Immature natural killer cell (primary cell): ENCODE data around the gene CDH4. TPM values are rescaled to one million over a fixed set of nuclear protein-coding genes. Genes with fewer than 3 reads are reported as not detected.
"Not testable (repeated sequence)": the region's sequence is repeated elsewhere in the genome, so short reads cannot be mapped to it uniquely, and the experiment has no call there.

Experiments used
- DNase-seq, 3 donors: peaks; one replicate each; pipeline ENCODE4 v3.0.0; 2022; ENCODE audit warnings: mixed read lengths in 1 of 3
- H3K27ac Mint-ChIP-seq, 6 donors: one replicate each; pipeline ENCODE4 v1.8.0; 2020; ENCODE audit warnings: mixed read lengths in 6 of 6, mild to moderate bottlenecking in 5 of 6, inconsistent platforms in 4 of 6, moderate library complexity in 3 of 6
- H3K27me3 Mint-ChIP-seq, 3 donors: one replicate each; pipeline ENCODE4 v1.8.0; 2020 to 2021; ENCODE audit warnings: low read depth in 3 of 3, mild to moderate bottlenecking in 3 of 3, mixed read lengths in 3 of 3, moderate library complexity in 3 of 3, inconsistent platforms in 1 of 3
- H3K36me3 Mint-ChIP-seq, 3 donors: one replicate each; pipeline ENCODE4 v1.8.0; 2020; ENCODE audit warnings: mixed read lengths in 3 of 3, inconsistent platforms in 2 of 3, mild to moderate bottlenecking in 2 of 3
- H3K4me1 Mint-ChIP-seq, 2 donors: one replicate each; pipeline ENCODE4 v1.8.0; 2020; ENCODE audit warnings: inconsistent platforms in 2 of 2, mild to moderate bottlenecking in 2 of 2, mixed read lengths in 2 of 2, moderate library complexity in 1 of 2
- H3K4me3 Mint-ChIP-seq, 5 donors: one replicate each; pipeline ENCODE4 v1.8.0; 2020; ENCODE audit warnings: mild to moderate bottlenecking in 5 of 5, mixed read lengths in 5 of 5, inconsistent platforms in 3 of 5, moderate library complexity in 3 of 5
- H3K9me3 Mint-ChIP-seq, 6 donors: one replicate each; pipeline ENCODE4 v1.8.0; 2020; ENCODE audit warnings: mild to moderate bottlenecking in 6 of 6, mixed read lengths in 6 of 6, inconsistent platforms in 4 of 6, moderate library complexity in 3 of 6
- polyA plus RNA-seq, 3 donors: library from polyadenylated mRNA; unstranded; fragments of 300-500 nt; fragmentation: Illumina TruSeq; gene quantifications; one replicate each; pipeline ENCODE4 v1.2.3, GENCODE V29; 2021

Gene CDH4
- polyA plus RNA-seq, 3 donors from 2014 or later: not detected

- no peak for DNase-seq
- Mint-ChIP-seq H3K36me3 (peaks cover 30 to 42% (median 39%) of the 10 kb centered on the region in 3 donors), H3K9me3 (peaks cover 7 to 19% (median 12%) of the 10 kb centered on the region in 6 donors), H3K27me3 (peaks cover 23 to 32% (median 29%) of the 10 kb centered on the region in 3 donors), H3K27ac (peak overlapping the region in 4 of 6 donors; percentile 13 to 67 (median 42)), H3K4me3 (peak overlapping the region in 1 of 5 donors; percentile 51), H3K4me1 (peaks cover 63 to 76% of the 10 kb centered on the region in 2 donors)
Measured at GRCh38 chr20:61983965-61984364, 731.9 kb downstream of the CDH4 start.

DNA sequence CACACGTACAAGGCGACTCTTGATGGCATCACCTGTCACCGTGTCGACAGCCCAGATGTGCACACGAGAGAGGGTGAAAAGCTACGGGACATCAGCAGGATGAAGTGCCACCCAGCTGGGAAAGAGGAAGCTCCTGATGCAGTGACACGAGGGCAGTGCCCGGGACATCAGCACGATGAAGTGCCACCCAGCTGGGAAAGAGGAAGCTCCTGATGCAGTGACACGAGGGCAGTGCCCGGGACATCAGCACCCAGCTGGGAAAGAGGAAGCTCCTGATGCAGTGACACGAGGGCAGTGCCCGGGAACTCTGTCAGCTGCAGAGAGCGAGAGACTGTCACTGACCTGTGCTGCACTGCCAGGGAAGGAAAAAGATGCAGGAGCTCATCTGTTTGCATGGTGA is 732.4 kb downstream of the CDH4 start:
- peak overlapping the region in 2 of 6 donors; percentile 45 to 56 for H3K27ac Mint-ChIP-seq
- peaks cover 30 to 42% (median 39%) of the 10 kb centered on the region in 3 donors for H3K36me3 Mint-ChIP-seq
- not testable (repeated sequence) for H3K4me3 Mint-ChIP-seq, DNase-seq
- H3K9me3 Mint-ChIP-seq: peaks cover 7 to 19% (median 12%) of the 10 kb centered on the region in 6 donors
- peaks cover 66 to 80% of the 10 kb centered on the region in 2 donors for H3K4me1 Mint-ChIP-seq
- peaks cover 23 to 32% (median 29%) of the 10 kb centered on the region in 3 donors for H3K27me3 Mint-ChIP-seq

GRCh38 chr20:61985096-61985495 is 733.0 kb downstream of the CDH4 start:
- no peak overlapping the region for H3K27ac Mint-ChIP-seq
- H3K36me3 Mint-ChIP-seq: peaks cover 32 to 47% (median 42%) of the 10 kb centered on the region in 3 donors

GRCh38 chr20:61986762-61987321 is 734.8 kb downstream of the CDH4 start:
- Mint-ChIP-seq H3K4me3 (peak overlapping the region in 1 of 5 donors; percentile 30), H3K27me3 (peaks cover 24 to 30% (median 26%) of the 10 kb centered on the region in 3 donors), H3K27ac (no peak overlapping the region), H3K36me3 (peaks cover 44 to 58% (median 51%) of the 10 kb centered on the region in 3 donors), H3K9me3 (peaks cover 9 to 26% (median 16%) of the 10 kb centered on the region in 6 donors), H3K4me1 (peaks cover 74 to 89% of the 10 kb centered on the region in 2 donors)
- DNase-seq: no peak

More at GRCh38 chr20:61985096-61985495, 733.0 kb downstream of the CDH4 start:
- peaks cover 11 to 21% (median 14%) of the 10 kb centered on the region in 6 donors for H3K9me3 Mint-ChIP-seq
- peaks cover 28 to 33% (median 33%) of the 10 kb centered on the region in 3 donors for H3K27me3 Mint-ChIP-seq
- DNase-seq: no peak
- H3K4me1 Mint-ChIP-seq: peaks cover 72 to 87% of the 10 kb centered on the region in 2 donors
- H3K4me3 Mint-ChIP-seq: no peak overlapping the region

GRCh38 chr20:61988665-61989064 is 736.6 kb downstream of the CDH4 start:
- H3K27ac Mint-ChIP-seq: peak overlapping the region in 5 of 6 donors; percentile 61 to 95 (median 80)
- H3K27me3 Mint-ChIP-seq: peaks cover 12 to 17% (median 13%) of the 10 kb centered on the region in 3 donors
- no peak for DNase-seq
- peaks cover 4 to 26% (median 19%) of the 10 kb centered on the region in 6 donors for H3K9me3 Mint-ChIP-seq
- peaks cover 56 to 74% (median 67%) of the 10 kb centered on the region in 3 donors for H3K36me3 Mint-ChIP-seq
- H3K4me3 Mint-ChIP-seq: peak overlapping the region; percentile 25 to 55 (median 43)
- peaks cover 62 to 80% of the 10 kb centered on the region in 2 donors for H3K4me1 Mint-ChIP-seq

DNA sequence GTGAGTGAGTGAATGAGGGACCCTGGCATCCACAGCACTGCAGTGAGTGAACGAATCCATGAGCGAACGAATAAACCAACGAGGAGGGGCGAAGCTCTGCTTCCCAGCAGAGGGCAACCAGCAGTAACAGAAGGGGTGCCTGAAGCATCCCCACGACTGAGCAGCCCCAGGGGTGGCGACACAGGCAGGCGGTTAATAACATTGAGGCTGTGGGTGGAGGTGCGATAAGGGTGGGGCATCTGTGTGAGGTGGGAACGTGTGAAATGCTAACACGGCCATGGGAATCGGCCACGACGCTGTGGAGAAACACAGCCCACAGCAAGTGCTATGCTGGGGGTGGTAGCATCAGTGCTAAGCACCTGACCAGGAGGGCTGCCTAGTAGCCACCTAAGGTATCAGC is 737.7 kb downstream of the CDH4 start:
- Mint-ChIP-seq H3K9me3 (peaks cover 2 to 26% (median 18%) of the 10 kb centered on the region in 6 donors), H3K36me3 (peaks cover 60 to 78% (median 70%) of the 10 kb centered on the region in 3 donors), H3K27ac (peak overlapping the region; percentile 76 to 96 (median 94)), H3K4me3 (peak overlapping the region; percentile 68 to 85 (median 78)), H3K4me1 (peaks cover 54 to 75% of the 10 kb centered on the region in 2 donors), H3K27me3 (peaks cover 7 to 13% (median 13%) of the 10 kb centered on the region in 3 donors)
- DNase-seq: peak; percentile 85 to 88 (median 87)
